Myocyte (in vitro differentiated cells): Measurements from ENCODE around the gene TTC14. TPM values are rescaled to one million over a fixed set of nuclear protein-coding genes. Genes with fewer than 3 reads are reported as not detected.

ENCODE experiments used
- DNase-seq: peaks from one replicate; pipeline ENCODE4 v3.0.0-alpha.2; 2012; ENCODE audit warnings: low read depth
- total RNA-seq: library from RNA; depleted of rRNA; stranded (reverse); fragments of >200 nt; gene quantifications from 2 replicates; pipeline ENCODE4 v1.2.3, GENCODE V29; 2014

The TTC14 gene
- total RNA-seq, 1 donor from 2014 or later = 17.9 TPM

GRCh38 chr3:180631317-180631716 lies 29.4 kb downstream of the TTC14 start:
- no peak for DNase-seq

GRCh38 chr3:180633722-180634121 lies 31.8 kb downstream of the TTC14 start:
- DNase-seq = peak; percentile 20

- DNase-seq = no peak
Measured at GRCh38 chr3:180640987-180641386, 39.0 kb downstream of the TTC14 start.

GRCh38 chr3:180646187-180646790 lies 44.3 kb downstream of the TTC14 start:
- no peak for DNase-seq

GRCh38 chr3:180656406-180656805 lies 54.4 kb downstream of the TTC14 start:
- DNase-seq = no peak

GRCh38 chr3:180657094-180657493 lies 55.1 kb downstream of the TTC14 start:
- no peak for DNase-seq

Other genes with a start within 250 kb of the TTC14 start
- 0.05 TPM in 1 of 2 replicates, not detected in the other for gene CCDC39, start 77.3 kb downstream of the TTC14 start, total RNA-seq